GM12875 (cell line): Measurements from ENCODE around the gene COX4I1.

Experiments used
- H3K4me3 ChIP-seq: one replicate; pipeline ENCODE4 v1.5.1; 2011; ENCODE audit warnings: low read depth, low read length, control low read depth
- CTCF ChIP-seq: IDR thresholded peaks from 2 replicates; pipeline ENCODE4 v1.5.1; 2011; ENCODE audit warnings: low read depth, mild to moderate bottlenecking, control low read depth, inconsistent platforms, low read length, moderate library complexity, borderline replicate concordance; ENCODE audit not compliant: insufficient read depth

COX4I1 gene

GRCh38 chr16:85853547-85854545 lies 54.4 kb downstream of the COX4I1 start:
- no peak overlapping the region for H3K4me3 ChIP-seq
- TF ChIP-seq CTCF, result no peak

GRCh38 chr16:85854935-85855334 lies 55.4 kb downstream of the COX4I1 start:
- no peak overlapping the region for H3K4me3 ChIP-seq
- no peak for TF ChIP-seq CTCF

- H3K4me3 ChIP-seq, result no peak overlapping the region
- no peak for TF ChIP-seq CTCF
Observed at GRCh38 chr16:85856079-85856478, 56.6 kb downstream of the COX4I1 start.

GRCh38 chr16:85856585-85856984 lies 57.1 kb downstream of the COX4I1 start:
- no peak for TF ChIP-seq CTCF
- no peak overlapping the region for H3K4me3 ChIP-seq
